ENCODE results near the gene HK2. TPM values are rescaled to one million over a fixed set of nuclear protein-coding genes. Genes with fewer than 3 reads are reported as not detected.
"Not testable (repeated sequence)": the region's sequence is repeated elsewhere in the genome, so short reads cannot be mapped to it uniquely, and the experiment has no call there.

The HK2 gene
- total RNA-seq, 6 experiments from 2014 or later: 26.2 to 51.3 (median 28.4) TPM

- DNase-seq: no peak
- H3K27me3 Mint-ChIP-seq (ENCODE audit: insufficient read depth): peaks cover 3% of the 10 kb centered on the region; the same call in 1 of the 2 replicates
- no peak overlapping the region for H3K4me3 Mint-ChIP-seq
- no peaks in the 10 kb centered on the region for H3K9me3 Mint-ChIP-seq
- peaks cover 6% of the 10 kb centered on the region; the same call in 1 of the 2 replicates for H3K4me1 Mint-ChIP-seq (ENCODE audit: low read depth)
- H3K27ac Mint-ChIP-seq: no peak overlapping the region
- peaks cover 17% of the 10 kb centered on the region for H3K36me3 Mint-ChIP-seq (ENCODE audit: low read depth)
- TF ChIP-seq CTCF (IDR thresholded peaks at IDR 0.05): no peak
Measured at GRCh38 chr2:74902281-74902860, 68.4 kb downstream of the HK2 start.

GRCh38 chr2:74906395-74906794 is 72.5 kb downstream of the HK2 start:
- DNase-seq: no peak
- Mint-ChIP-seq H3K4me3 (no peak overlapping the region), H3K4me1 (ENCODE audit: low read depth) (peaks cover 18% of the 10 kb centered on the region; the same call in 1 of the 2 replicates), H3K9me3 (no peaks in the 10 kb centered on the region), H3K36me3 (ENCODE audit: low read depth) (peaks cover 17% of the 10 kb centered on the region), H3K27me3 (ENCODE audit: insufficient read depth) (peaks cover 5% of the 10 kb centered on the region; the same call in 1 of the 2 replicates), H3K27ac (no peak overlapping the region)
- TF ChIP-seq CTCF (IDR thresholded peaks at IDR 0.05): no peak

GRCh38 chr2:74907560-74907959 is 73.6 kb downstream of the HK2 start:
- H3K27me3 Mint-ChIP-seq (ENCODE audit: insufficient read depth); H3K4me3 Mint-ChIP-seq; DNase-seq; H3K27ac Mint-ChIP-seq; H3K9me3 Mint-ChIP-seq: not testable (repeated sequence)
- Mint-ChIP-seq H3K4me1 (ENCODE audit: low read depth) (peaks cover 18% of the 10 kb centered on the region; the same call in 1 of the 2 replicates), H3K36me3 (ENCODE audit: low read depth) (peaks cover 23% of the 10 kb centered on the region)

- Mint-ChIP-seq H3K4me1 (ENCODE audit: low read depth) (peaks cover 18% of the 10 kb centered on the region; the same call in 1 of the 2 replicates), H3K36me3 (ENCODE audit: low read depth) (peaks cover 26% of the 10 kb centered on the region), H3K27me3 (ENCODE audit: insufficient read depth) (peaks cover 5% of the 10 kb centered on the region; the same call in 1 of the 2 replicates), H3K9me3 (no peaks in the 10 kb centered on the region), H3K4me3 (peak overlapping the region; percentile 17; the same call in 1 of the 2 replicates), H3K27ac (no peak overlapping the region; the same call in 1 of the 2 replicates)
- no peak for TF ChIP-seq CTCF (IDR thresholded peaks at IDR 0.05)
- DNase-seq: no peak
Measured at GRCh38 chr2:74908748-74909444, 75.0 kb downstream of the HK2 start.

DNA sequence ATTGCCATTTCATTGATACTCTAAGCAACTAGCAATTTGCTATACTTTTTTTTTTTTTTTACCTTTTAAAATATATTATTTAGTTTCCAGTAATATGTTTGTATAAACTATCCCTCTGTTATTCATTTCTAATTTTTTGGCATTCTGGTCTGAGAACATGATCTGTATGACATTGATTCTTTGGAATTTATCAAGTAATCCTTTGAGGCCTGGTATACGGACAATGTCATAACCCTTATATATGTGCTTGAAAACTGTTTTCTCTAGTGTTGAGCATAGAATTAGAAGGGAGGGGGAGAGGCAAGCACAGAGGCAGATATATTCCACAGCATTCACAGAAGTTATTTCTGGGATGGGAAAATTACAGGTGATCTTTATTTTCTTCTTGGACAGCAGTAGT is 76.3 kb downstream of the HK2 start:
- TF ChIP-seq CTCF (IDR thresholded peaks at IDR 0.05): no peak
- Mint-ChIP-seq H3K9me3 (no peaks in the 10 kb centered on the region), H3K4me1 (ENCODE audit: low read depth) (peaks cover 29% of the 10 kb centered on the region), H3K36me3 (ENCODE audit: low read depth) (peaks cover 24% of the 10 kb centered on the region), H3K4me3 (no peak overlapping the region), H3K27me3 (ENCODE audit: insufficient read depth) (peaks cover 5% of the 10 kb centered on the region; the same call in 1 of the 2 replicates), H3K27ac (no peak overlapping the region)
- no peak for DNase-seq

- Mint-ChIP-seq H3K4me1 (ENCODE audit: low read depth) (peaks cover 37% of the 10 kb centered on the region), H3K27ac (no peak overlapping the region), H3K9me3 (no peaks in the 10 kb centered on the region), H3K36me3 (ENCODE audit: low read depth) (peaks cover 21% of the 10 kb centered on the region), H3K27me3 (ENCODE audit: insufficient read depth) (peaks cover 5% of the 10 kb centered on the region; the same call in 1 of the 2 replicates), H3K4me3 (no peak overlapping the region)
- no peak for TF ChIP-seq CTCF (IDR thresholded peaks at IDR 0.05)
- DNase-seq: no peak
Measured at GRCh38 chr2:74911061-74911460, 77.1 kb downstream of the HK2 start.

Measured in HFFc6 (cell line).